Measurements from ENCODE around the gene TCTN1.

DNA sequence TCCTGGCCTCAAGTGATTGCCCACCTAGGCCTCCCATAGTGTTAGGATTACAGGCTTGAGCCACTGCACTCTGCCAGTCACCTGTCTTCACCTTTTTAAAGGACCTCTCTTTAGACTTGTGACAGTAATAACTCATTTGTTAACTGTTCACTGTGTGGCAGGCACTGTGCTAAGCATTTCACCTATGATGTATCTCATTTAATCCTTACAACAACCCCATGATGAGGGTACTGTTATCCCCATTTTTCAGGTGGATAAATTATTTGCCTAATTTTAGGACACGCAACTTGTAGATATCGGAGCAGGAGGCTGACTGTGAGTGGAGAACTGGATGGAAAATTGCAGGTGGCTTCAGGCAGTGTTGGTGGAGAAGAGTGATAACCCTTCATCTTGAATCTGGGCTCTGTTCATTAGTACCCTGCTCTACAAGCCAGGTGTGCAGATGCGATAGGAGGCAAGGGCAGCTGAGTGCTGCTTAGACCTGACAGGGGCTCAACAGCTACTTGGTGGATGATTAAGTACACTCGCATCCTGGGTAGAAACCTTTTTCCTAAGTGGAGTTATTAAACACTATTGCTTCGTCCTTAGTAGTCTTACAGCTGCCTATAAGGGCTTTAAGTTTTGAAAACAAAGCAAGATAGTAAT, 2.7 kb downstream of the TCTN1 start:
- TF ChIP-seq, protein P1, sequence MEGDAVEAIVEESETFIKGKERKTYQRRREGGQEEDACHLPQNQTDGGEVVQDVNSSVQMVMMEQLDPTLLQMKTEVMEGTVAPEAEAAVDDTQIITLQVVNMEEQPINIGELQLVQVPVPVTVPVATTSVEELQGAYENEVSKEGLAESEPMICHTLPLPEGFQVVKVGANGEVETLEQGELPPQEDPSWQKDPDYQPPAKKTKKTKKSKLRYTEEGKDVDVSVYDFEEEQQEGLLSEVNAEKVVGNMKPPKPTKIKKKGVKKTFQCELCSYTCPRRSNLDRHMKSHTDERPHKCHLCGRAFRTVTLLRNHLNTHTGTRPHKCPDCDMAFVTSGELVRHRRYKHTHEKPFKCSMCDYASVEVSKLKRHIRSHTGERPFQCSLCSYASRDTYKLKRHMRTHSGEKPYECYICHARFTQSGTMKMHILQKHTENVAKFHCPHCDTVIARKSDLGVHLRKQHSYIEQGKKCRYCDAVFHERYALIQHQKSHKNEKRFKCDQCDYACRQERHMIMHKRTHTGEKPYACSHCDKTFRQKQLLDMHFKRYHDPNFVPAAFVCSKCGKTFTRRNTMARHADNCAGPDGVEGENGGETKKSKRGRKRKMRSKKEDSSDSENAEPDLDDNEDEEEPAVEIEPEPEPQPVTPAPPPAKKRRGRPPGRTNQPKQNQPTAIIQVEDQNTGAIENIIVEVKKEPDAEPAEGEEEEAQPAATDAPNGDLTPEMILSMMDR (conservative IDR thresholded peaks at IDR 0.05; ENCODE audit: low read depth, low read length) = no peak
- no peak for TF ChIP-seq EZH2phosphoT487 (IDR thresholded peaks at IDR 0.05; ENCODE audit: borderline replicate concordance, low read length)
- TF ChIP-seq EZH2 (IDR thresholded peaks at IDR 0.05; ENCODE audit: low read length, unreplicated experiment) = no peak
